IgD-negative memory B cell (primary cell): ENCODE results near the gene MAP3K3. TPM values are rescaled to one million over a fixed set of nuclear protein-coding genes. Genes with fewer than 3 reads are reported as not detected.

Source experiments
- H3K27ac Mint-ChIP-seq, 3 donors: one replicate each; pipeline ENCODE4 v1.8.0; 2020 to 2022; ENCODE audit warnings: mild to moderate bottlenecking in 3 of 3, mixed read lengths in 3 of 3, moderate library complexity in 1 of 3
- H3K27me3 Mint-ChIP-seq: one replicate; pipeline ENCODE4 v1.8.0; 2021; ENCODE audit warnings: mixed read lengths
- H3K36me3 Mint-ChIP-seq: one replicate; pipeline ENCODE4 v1.8.0; 2020; ENCODE audit warnings: mild to moderate bottlenecking, mixed read lengths
- H3K4me1 Mint-ChIP-seq, 3 donors: one replicate each; pipeline ENCODE4 v1.8.0; 2020 to 2022; ENCODE audit warnings: mixed read lengths in 3 of 3, mild to moderate bottlenecking in 1 of 3
- H3K4me3 Mint-ChIP-seq, 4 donors: one replicate each; pipeline ENCODE4 v1.8.0; 2020 to 2022; ENCODE audit warnings: mild to moderate bottlenecking in 4 of 4, mixed read lengths in 4 of 4, moderate library complexity in 3 of 4
- H3K9me3 Mint-ChIP-seq, 3 donors: one replicate each; pipeline ENCODE4 v1.8.0; 2020 to 2021; ENCODE audit warnings: mixed read lengths in 3 of 3, mild to moderate bottlenecking in 1 of 3
- polyA plus RNA-seq: library from polyadenylated mRNA; unstranded; fragments of 300-500 nt; fragmentation: Illumina TruSeq; gene quantifications from one replicate; pipeline ENCODE4 v1.2.3, GENCODE V29; 2021

Gene MAP3K3
- polyA plus RNA-seq, 1 donor from 2014 or later: 22.5 TPM

- H3K4me3 Mint-ChIP-seq: no peak overlapping the region
- no peaks in the 10 kb centered on the region for H3K9me3 Mint-ChIP-seq
- no peak overlapping the region for H3K27ac Mint-ChIP-seq
- no peaks in the 10 kb centered on the region for H3K27me3 Mint-ChIP-seq
- peaks cover 13% of the 10 kb centered on the region for H3K36me3 Mint-ChIP-seq
- H3K4me1 Mint-ChIP-seq: peaks cover 2 to 5% (median 4%) of the 10 kb centered on the region in 3 donors
Measured at GRCh38 chr17:63685578-63685977, 63.4 kb downstream of the MAP3K3 start.

- Mint-ChIP-seq H3K27ac (peak overlapping the region; percentile 5 to 90 (median 64)), H3K27me3 (no peaks in the 10 kb centered on the region), H3K4me1 (peaks cover 2 to 7% (median 4%) of the 10 kb centered on the region in 3 donors), H3K4me3 (peak overlapping the region in 1 of 4 donors; percentile 47), H3K36me3 (peaks cover 11% of the 10 kb centered on the region), H3K9me3 (no peaks in the 10 kb centered on the region)
Measured at GRCh38 chr17:63686138-63686685, 64.0 kb downstream of the MAP3K3 start.

GRCh38 chr17:63688396-63689020 lies 66.3 kb downstream of the MAP3K3 start:
- peaks cover 3 to 15% (median 9%) of the 10 kb centered on the region in 3 donors for H3K4me1 Mint-ChIP-seq
- H3K9me3 Mint-ChIP-seq: no peaks in the 10 kb centered on the region
- H3K27me3 Mint-ChIP-seq: no peaks in the 10 kb centered on the region
- H3K36me3 Mint-ChIP-seq: peaks cover 2% of the 10 kb centered on the region
- H3K27ac Mint-ChIP-seq: peak overlapping the region in 2 of 3 donors; percentile 53 to 89
- H3K4me3 Mint-ChIP-seq: peak overlapping the region in 1 of 4 donors; percentile 38

GRCh38 chr17:63689479-63689878 lies 67.3 kb downstream of the MAP3K3 start:
- Mint-ChIP-seq H3K36me3 (peaks cover 2% of the 10 kb centered on the region), H3K27ac (peak overlapping the region in 1 of 3 donors; percentile 87), H3K27me3 (no peaks in the 10 kb centered on the region), H3K4me1 (peaks cover 8 to 15% (median 9%) of the 10 kb centered on the region in 3 donors), H3K9me3 (no peaks in the 10 kb centered on the region), H3K4me3 (no peak overlapping the region)

GRCh38 chr17:63692195-63692816 lies 70.1 kb downstream of the MAP3K3 start:
- H3K36me3 Mint-ChIP-seq: peaks cover 2% of the 10 kb centered on the region
- H3K27me3 Mint-ChIP-seq: no peaks in the 10 kb centered on the region
- peak overlapping the region in 1 of 3 donors; percentile 92 for H3K27ac Mint-ChIP-seq
- no peaks in the 10 kb centered on the region for H3K9me3 Mint-ChIP-seq
- H3K4me1 Mint-ChIP-seq: peaks cover 31 to 35% (median 34%) of the 10 kb centered on the region in 3 donors
- H3K4me3 Mint-ChIP-seq: peak overlapping the region in 1 of 4 donors; percentile 91

GRCh38 chr17:63693411-63694113 lies 71.3 kb downstream of the MAP3K3 start:
- H3K36me3 Mint-ChIP-seq: peaks cover 8% of the 10 kb centered on the region
- no peaks in the 10 kb centered on the region for H3K27me3 Mint-ChIP-seq

GRCh38 chr17:63694229-63694949 lies 72.2 kb downstream of the MAP3K3 start:
- Mint-ChIP-seq H3K4me1 (peaks cover 34 to 39% (median 34%) of the 10 kb centered on the region in 3 donors), H3K27ac (peak overlapping the region; percentile 92 to 99 (median 94)), H3K27me3 (no peaks in the 10 kb centered on the region), H3K36me3 (peaks cover 8% of the 10 kb centered on the region), H3K9me3 (no peaks in the 10 kb centered on the region), H3K4me3 (peak overlapping the region; percentile 69 to 100 (median 90))

More at GRCh38 chr17:63693411-63694113, 71.3 kb downstream of the MAP3K3 start:
- H3K4me3 Mint-ChIP-seq: peak overlapping the region in 3 of 4 donors; percentile 25 to 91 (median 82)
- H3K27ac Mint-ChIP-seq: peak overlapping the region; percentile 92 to 99 (median 94)
- no peaks in the 10 kb centered on the region for H3K9me3 Mint-ChIP-seq
- H3K4me1 Mint-ChIP-seq: peaks cover 34 to 39% (median 34%) of the 10 kb centered on the region in 3 donors

GRCh38 chr17:63694950-63695773 lies 72.9 kb downstream of the MAP3K3 start:
- H3K27ac Mint-ChIP-seq: peak overlapping the region; percentile 92 to 99 (median 94)
- peaks cover 34 to 39% (median 34%) of the 10 kb centered on the region in 3 donors for H3K4me1 Mint-ChIP-seq
- H3K4me3 Mint-ChIP-seq: peak overlapping the region; percentile 69 to 100 (median 96)
- peaks cover 7% of the 10 kb centered on the region for H3K36me3 Mint-ChIP-seq
- H3K9me3 Mint-ChIP-seq: no peaks in the 10 kb centered on the region
- H3K27me3 Mint-ChIP-seq: no peaks in the 10 kb centered on the region

GRCh38 chr17:63695889-63696288 lies 73.7 kb downstream of the MAP3K3 start:
- peaks cover 34 to 39% (median 34%) of the 10 kb centered on the region in 3 donors for H3K4me1 Mint-ChIP-seq
- H3K27ac Mint-ChIP-seq: peak overlapping the region; percentile 92 to 99 (median 97)
- H3K9me3 Mint-ChIP-seq: no peaks in the 10 kb centered on the region
- H3K4me3 Mint-ChIP-seq: peak overlapping the region; percentile 87 to 100 (median 96)
- H3K27me3 Mint-ChIP-seq: no peaks in the 10 kb centered on the region
- H3K36me3 Mint-ChIP-seq: peaks cover 7% of the 10 kb centered on the region

- H3K4me1 Mint-ChIP-seq: peaks cover 35 to 42% (median 36%) of the 10 kb centered on the region in 3 donors
- peak overlapping the region; percentile 92 to 99 (median 97) for H3K27ac Mint-ChIP-seq
- no peaks in the 10 kb centered on the region for H3K9me3 Mint-ChIP-seq
- H3K36me3 Mint-ChIP-seq: peaks cover 9% of the 10 kb centered on the region
- peak overlapping the region; percentile 87 to 100 (median 96) for H3K4me3 Mint-ChIP-seq
- no peaks in the 10 kb centered on the region for H3K27me3 Mint-ChIP-seq
Measured at GRCh38 chr17:63696381-63696961, 74.3 kb downstream of the MAP3K3 start.

- peaks cover 10% of the 10 kb centered on the region for H3K36me3 Mint-ChIP-seq
Measured at GRCh38 chr17:63697341-63698286, 75.4 kb downstream of the MAP3K3 start.

GRCh38 chr17:63698381-63698885 lies 76.2 kb downstream of the MAP3K3 start:
- peak overlapping the region; percentile 92 to 99 (median 97) for H3K27ac Mint-ChIP-seq
- no peaks in the 10 kb centered on the region for H3K27me3 Mint-ChIP-seq
- peak overlapping the region; percentile 87 to 100 (median 96) for H3K4me3 Mint-ChIP-seq
- H3K4me1 Mint-ChIP-seq: peaks cover 42 to 48% (median 46%) of the 10 kb centered on the region in 3 donors
- peaks cover 10% of the 10 kb centered on the region for H3K36me3 Mint-ChIP-seq
- H3K9me3 Mint-ChIP-seq: no peaks in the 10 kb centered on the region

More at GRCh38 chr17:63697341-63698286, 75.4 kb downstream of the MAP3K3 start:
- no peaks in the 10 kb centered on the region for H3K9me3 Mint-ChIP-seq
- H3K27ac Mint-ChIP-seq: peak overlapping the region; percentile 92 to 99 (median 97)
- H3K4me1 Mint-ChIP-seq: peaks cover 39 to 49% (median 40%) of the 10 kb centered on the region in 3 donors
- H3K27me3 Mint-ChIP-seq: no peaks in the 10 kb centered on the region
- peak overlapping the region; percentile 87 to 100 (median 96) for H3K4me3 Mint-ChIP-seq
